Measurements from ENCODE around the gene EBF3. TPM values are rescaled to one million over a fixed set of nuclear protein-coding genes. Genes with fewer than 3 reads are reported as not detected.

The EBF3 gene
- total RNA-seq, 1 experiment from 2014 or later, result 0.64 TPM

- CTCF ChIA-PET, result no interaction called here
- BruUV-seq (replicated peaks), result no TSS peak
- intact Hi-C loops (cut with micrococcal nuclease; ENCODE audit: unreplicated experiment), result no loop called here
Observed at GRCh38 chr10:129842031-129842430, 122.0 kb downstream of the EBF3 start.

GRCh38 chr10:129841590-129841989 lies 122.5 kb downstream of the EBF3 start:
- Histone ChIP-seq H3K9me3 (ENCODE audit: control insufficient read depth, insufficient read depth, low read depth, low read length) (no peaks in the 10 kb centered on the region), H3K36me3 (ENCODE audit: control insufficient read depth, insufficient read depth, low read length) (no peaks in the 10 kb centered on the region), H3K27me3 (ENCODE audit: control insufficient read depth, insufficient read depth, low read length) (no peaks in the 10 kb centered on the region; the same call in none of the 2 replicates), H3K4me3 (ENCODE audit: low read depth in 2 of 2, low read length in 2 of 2) (no peak overlapping the region), H3K4me1 (ENCODE audit: control insufficient read depth, insufficient read depth, low read length) (no peaks in the 10 kb centered on the region), H3K27ac (ENCODE audit: low read length) (no peak overlapping the region)
- no peak for TF ChIP-seq POLR2AphosphoS5 (IDR thresholded peaks at IDR 0.05; ENCODE audit: low read depth, low read length)
- no peak for TF ChIP-seq REST (IDR thresholded peaks at IDR 0.05; ENCODE audit: insufficient read depth in 1 of 2, low read depth in 2 of 2, low read length in 1 of 2)
- TF ChIP-seq CTCF (IDR thresholded peaks at IDR 0.05), result no peak
- no peak for TF ChIP-seq TCF7L2 (IDR thresholded peaks at IDR 0.05; ENCODE audit: low read depth, low read length)
- no peak for TF ChIP-seq SIN3A (IDR thresholded peaks at IDR 0.05; ENCODE audit: borderline replicate concordance, insufficient read depth, low read depth, low read length)
- in situ Hi-C loops (cut with HindIII; ENCODE audit: low pct_unique_long_range_greater_than_20kb, low sequenced_read_pairs) (no loop called here), intact Hi-C loops (cut with micrococcal nuclease; ENCODE audit: unreplicated experiment) (no loop called here)
- POLR2A ChIA-PET, result no interaction called here
- DNase-seq (ENCODE audit: low read depth, low spot score) (no peak), ATAC-seq (no peak)
- no TSS peak for BruUV-seq (replicated peaks)
- CTCF ChIA-PET, result no interaction called here

More at GRCh38 chr10:129842031-129842430, 122.0 kb downstream of the EBF3 start:
- POLR2A ChIA-PET, result no interaction called here
- Histone ChIP-seq H3K9me3 (ENCODE audit: control insufficient read depth, insufficient read depth, low read depth, low read length) (no peaks in the 10 kb centered on the region), H3K4me3 (ENCODE audit: low read depth in 2 of 2, low read length in 2 of 2) (no peak overlapping the region), H3K27ac (ENCODE audit: low read length) (no peak overlapping the region), H3K36me3 (ENCODE audit: control insufficient read depth, insufficient read depth, low read length) (no peaks in the 10 kb centered on the region), H3K4me1 (ENCODE audit: control insufficient read depth, insufficient read depth, low read length) (no peaks in the 10 kb centered on the region), H3K27me3 (ENCODE audit: control insufficient read depth, insufficient read depth, low read length) (no peaks in the 10 kb centered on the region; the same call in none of the 2 replicates)
- ATAC-seq (no peak), DNase-seq (ENCODE audit: low read depth, low spot score) (no peak)
- in situ Hi-C loops (cut with HindIII; ENCODE audit: low pct_unique_long_range_greater_than_20kb, low sequenced_read_pairs), result no loop called here
- TF ChIP-seq POLR2AphosphoS5 (IDR thresholded peaks at IDR 0.05; ENCODE audit: low read depth, low read length) (no peak), CTCF (IDR thresholded peaks at IDR 0.05) (no peak), SIN3A (IDR thresholded peaks at IDR 0.05; ENCODE audit: borderline replicate concordance, insufficient read depth, low read depth, low read length) (no peak), TCF7L2 (IDR thresholded peaks at IDR 0.05; ENCODE audit: low read depth, low read length) (no peak), REST (IDR thresholded peaks at IDR 0.05; ENCODE audit: insufficient read depth in 1 of 2, low read depth in 2 of 2, low read length in 1 of 2) (no peak)
